H1 (cell line): Measurements from ENCODE around the gene TWIST2. TPM values are rescaled to one million over a fixed set of nuclear protein-coding genes. Genes with fewer than 3 reads are reported as not detected.

ENCODE experiments used
- CTCF ChIA-PET: fragments of 300-600 bp; sonication (Branson Sonifier 250); formaldehyde crosslinking; loops from one replicate; lab custom pipeline; 2021; ENCODE audit not compliant: partially characterized antibody; lab: Charles Lee
- POLR2A ChIA-PET: fragments of 300-600 bp; sonication (Branson Sonifier 250); formaldehyde crosslinking; loops from one replicate; lab custom pipeline; 2021; ENCODE audit warnings: inconsistent platforms; ENCODE audit not compliant: partially characterized antibody; lab: Charles Lee
- DNase-seq, 2 experiments: peaks; one replicate each; pipeline versions ENCODE4 v3.0.0 to v3.0.0-alpha.2; 2010 to 2022; ENCODE audit warnings: low spot score in 2 of 2, low read depth in 1 of 2, mixed read lengths in 1 of 2
- FAIRE-seq: peaks from 2 replicates; lab custom pipeline; 2011; peaks lifted over from hg19 to GRCh38; lab: Jason Lieb, UNC
- H2AFZ ChIP-seq: 2 replicates; pipeline ENCODE4 v1.8.1; 2012; ENCODE audit warnings: low read length, inconsistent platforms
- H2AK5ac ChIP-seq: 2 replicates; pipeline ENCODE4 v1.6.1; 2013; ENCODE audit warnings: low read depth, low read length
- H2BK120ac ChIP-seq: replicated peaks from 2 replicates; pipeline ENCODE3; 2013; ENCODE audit warnings: low read depth, low read length, inconsistent platforms
- H2BK12ac ChIP-seq: 2 replicates; pipeline ENCODE4 v1.6.1; 2013; ENCODE audit warnings: low read depth, low read length
- H2BK15ac ChIP-seq: 2 replicates; pipeline ENCODE4 v1.6.1; 2013; ENCODE audit warnings: low read length
- H2BK20ac ChIP-seq: 2 replicates; pipeline ENCODE4 v1.6.1; 2013; ENCODE audit warnings: low read length
- H2BK5ac ChIP-seq: 2 replicates; pipeline ENCODE4 v1.6.1; 2013; ENCODE audit warnings: low read depth, low read length
- H3K14ac ChIP-seq: 2 replicates; pipeline ENCODE4 v1.6.1; 2013; ENCODE audit warnings: inconsistent platforms; ENCODE audit not compliant: insufficient read length
- H3K18ac ChIP-seq: 2 replicates; pipeline ENCODE4 v1.6.1; 2013; ENCODE audit warnings: low read length; ENCODE audit errors: extremely low read depth
- H3K23ac ChIP-seq: 2 replicates; pipeline ENCODE4 v1.6.1; 2013; ENCODE audit warnings: inconsistent platforms; ENCODE audit not compliant: insufficient read length
- H3K23me2 ChIP-seq: 2 replicates; pipeline ENCODE4 v1.6.1; 2013; ENCODE audit warnings: low read depth, low read length
- H3K27ac ChIP-seq: 2 replicates; pipeline ENCODE4 v1.6.1; 2011; ENCODE audit warnings: low read depth, low read length, inconsistent platforms
- H3K27me3 ChIP-seq, 4 experiments: replicated peaks in 1 of 4; 1 replicate in 1 of 4; 2 replicates in 3 of 4; pipeline versions ENCODE4 v1.6.1 to v1.8.1; 2011 to 2013; ENCODE audit warnings: low read length in 3 of 4, mild to moderate bottlenecking in 3 of 4, inconsistent platforms in 2 of 4, mixed read lengths in 2 of 4, moderate library complexity in 1 of 4; ENCODE audit not compliant: control insufficient read depth in 3 of 4, insufficient read depth in 3 of 4; ENCODE audit errors: extremely low read depth in 1 of 4
- H3K36me3 ChIP-seq, 4 experiments: 2 replicates each; pipeline versions ENCODE4 v1.6.1 to v1.8.1; 2011 to 2013; ENCODE audit warnings: mild to moderate bottlenecking in 4 of 4, low read length in 3 of 4, moderate library complexity in 2 of 4, control low read depth in 1 of 4, inconsistent platforms in 1 of 4; ENCODE audit not compliant: insufficient read depth in 4 of 4, control insufficient read depth in 2 of 4
- H3K4ac ChIP-seq: replicated peaks from 2 replicates; pipeline ENCODE3; 2013; ENCODE audit warnings: low read length, low read depth, mixed read lengths, inconsistent platforms; ENCODE audit not compliant: insufficient read length
- H3K4me1 ChIP-seq, 4 experiments: replicated peaks in 1 of 4; 1 replicate in 1 of 4; 2 replicates in 3 of 4; pipeline versions ENCODE4 v1.6.1 to v1.8.1; 2011 to 2013; ENCODE audit warnings: low read length in 3 of 4, inconsistent platforms in 2 of 4, mixed read lengths in 1 of 4; ENCODE audit not compliant: insufficient read depth in 4 of 4, control insufficient read depth in 3 of 4
- H3K4me2 ChIP-seq, 2 experiments: 2 replicates each; pipeline versions ENCODE4 v1.6.1 to v1.8.1; 2011 to 2013; ENCODE audit warnings: low read depth in 2 of 2, low read length in 2 of 2, control low read depth in 1 of 2, inconsistent platforms in 1 of 2, mild to moderate bottlenecking in 1 of 2; ENCODE audit not compliant: insufficient read depth in 1 of 2
- H3K4me3 ChIP-seq, 4 experiments: fragments of 200-600, 300-600 bp in 1 of 4; sonication (generic), shearing (Covaris generic), sonication (Bioruptor Twin) in 1 of 4; 2 replicates each; pipeline versions ENCODE4 v1.5.1 to v1.8.1; 2011 to 2016; ENCODE audit warnings: low read length in 4 of 4, low read depth in 3 of 4, control low read depth in 2 of 4, inconsistent platforms in 2 of 4, mild to moderate bottlenecking in 2 of 4, mixed read lengths in 1 of 4, moderate library complexity in 1 of 4; ENCODE audit not compliant: insufficient read depth in 2 of 4; ENCODE audit errors: extremely low read depth in 1 of 4
- H3K56ac ChIP-seq: replicated peaks from 2 replicates; pipeline ENCODE3; 2013; ENCODE audit warnings: low read depth, mild to moderate bottlenecking, mixed read lengths, low read length, inconsistent platforms; ENCODE audit not compliant: insufficient read length
- H3K79me1 ChIP-seq: 2 replicates; pipeline ENCODE4 v1.6.1; 2013; ENCODE audit warnings: low read depth, low read length, control low read depth
- H3K79me2 ChIP-seq, 2 experiments: 2 replicates each; pipeline versions ENCODE4 v1.6.1 to v1.8.1; 2012 to 2013; ENCODE audit warnings: low read length in 2 of 2, mild to moderate bottlenecking in 2 of 2, inconsistent platforms in 1 of 2; ENCODE audit not compliant: insufficient read depth in 2 of 2, control insufficient read depth in 1 of 2
- H3K9ac ChIP-seq, 4 experiments: replicated peaks in 1 of 4; 1 replicate in 1 of 4; 2 replicates in 3 of 4; pipeline versions ENCODE4 v1.6.1 to v1.8.1; 2011 to 2013; ENCODE audit warnings: low read depth in 3 of 4, low read length in 3 of 4, control low read depth in 2 of 4, mild to moderate bottlenecking in 2 of 4, moderate library complexity in 2 of 4, inconsistent platforms in 1 of 4; ENCODE audit errors: extremely low read depth in 1 of 4
- H3K9me3 ChIP-seq, 2 experiments: 2 replicates each; pipeline versions ENCODE4 v1.6.1 to v1.8.1; 2012 to 2013; ENCODE audit warnings: mild to moderate bottlenecking in 2 of 2, moderate library complexity in 2 of 2, control low read depth in 1 of 2, inconsistent platforms in 1 of 2, low read depth in 1 of 2, low read length in 1 of 2, mixed read lengths in 1 of 2; ENCODE audit not compliant: insufficient read depth in 2 of 2
- H4K20me1 ChIP-seq, 2 experiments: replicated peaks in 1 of 2; 2 replicates each; pipeline versions ENCODE3 to v1.8.1; 2011 to 2013; ENCODE audit warnings: inconsistent platforms in 2 of 2, low read length in 2 of 2, mild to moderate bottlenecking in 1 of 2; ENCODE audit not compliant: insufficient read depth in 2 of 2, control insufficient read depth in 1 of 2
- H4K5ac ChIP-seq: 2 replicates; pipeline ENCODE4 v1.6.1; 2013; ENCODE audit warnings: low read length, low read depth, mixed read lengths, inconsistent platforms; ENCODE audit not compliant: insufficient read length
- H4K8ac ChIP-seq: 2 replicates; pipeline ENCODE4 v1.8.0; 2013; ENCODE audit warnings: mild to moderate bottlenecking, moderate library complexity, low read length, inconsistent platforms; ENCODE audit not compliant: insufficient read depth; ENCODE audit errors: extremely low read depth
- H4K91ac ChIP-seq: replicated peaks from 2 replicates; pipeline ENCODE3; 2013; ENCODE audit warnings: low read length, mixed read lengths, inconsistent platforms; ENCODE audit not compliant: insufficient read length
- BACH1 ChIP-seq: IDR thresholded peaks from 2 replicates; pipeline ENCODE4 v1.6.1; 2012; ENCODE audit warnings: low read length, improper control_type of control experiment
- POU5F1 ChIP-seq: IDR thresholded peaks from 2 replicates; pipeline ENCODE4 v1.6.1; 2011; ENCODE audit warnings: low read depth, mild to moderate bottlenecking, low read length, moderate library complexity
- YY1 ChIP-seq: IDR thresholded peaks from 2 replicates; pipeline ENCODE4 v1.6.1; 2011; ENCODE audit warnings: low read depth, mild to moderate bottlenecking, low read length
- WGBS, 2 experiments: shearing (Covaris generic) in 1 of 2; methylation state at CpG; one replicate each; pipeline versions ENCODE4 v1.1.6 to v1.1.7; 2013 to 2015; ENCODE audit warnings: low lambda C conversion rate in 2 of 2, mixed read lengths in 2 of 2, inconsistent platforms in 1 of 2, low coverage in 1 of 2, missing lambda C conversion rate in 1 of 2; ENCODE audit not compliant: insufficient replicate concordance in 2 of 2, insufficient coverage in 1 of 2, insufficient read length in 1 of 2; ENCODE audit errors: extremely low coverage in 1 of 2, missing lambda C conversion rate in 1 of 2; 5-methylcytosine and 5-hydroxymethylcytosine counted together
- polyA plus RNA-seq, 7 experiments: library from polyadenylated mRNA; depleted of rRNA in 3 of 7; stranded (reverse) in 5 of 7; unstranded in 2 of 7; fragments of >200 nt in 5 of 7; fragments of 200-250 nt in 2 of 7; gene quantifications; 1 replicate in 5 of 7; 2 replicates in 1 of 7; 4 replicates in 1 of 7; pipeline versions ENCODE4 v1.2.1 to v1.2.3, GENCODE V29; 2011 to 2013; ENCODE audit warnings: missing spikeins in 2 of 7, mixed read lengths in 2 of 7
- total RNA-seq: library from RNA; stranded (reverse); fragmentation: NEBNext Ultra II Directional; extraction: Animal tissue kit (Norgen Biotek cat#: 25700); gene quantifications from 2 replicates; pipeline ENCODE4 v1.2.1, GENCODE V29; 2021
- TF ChIP-seq, protein P1 (sequence below): IDR thresholded peaks from 2 replicates; pipeline ENCODE4 v1.6.1; 2012; ENCODE audit warnings: inconsistent platforms

The TWIST2 gene
- total and polyA plus RNA-seq, 2 of the 8 experiments (the other 6 are each of a cell fraction or from before 2014, with no cell fraction given) = 2.6 to 4.3 TPM

DNA sequence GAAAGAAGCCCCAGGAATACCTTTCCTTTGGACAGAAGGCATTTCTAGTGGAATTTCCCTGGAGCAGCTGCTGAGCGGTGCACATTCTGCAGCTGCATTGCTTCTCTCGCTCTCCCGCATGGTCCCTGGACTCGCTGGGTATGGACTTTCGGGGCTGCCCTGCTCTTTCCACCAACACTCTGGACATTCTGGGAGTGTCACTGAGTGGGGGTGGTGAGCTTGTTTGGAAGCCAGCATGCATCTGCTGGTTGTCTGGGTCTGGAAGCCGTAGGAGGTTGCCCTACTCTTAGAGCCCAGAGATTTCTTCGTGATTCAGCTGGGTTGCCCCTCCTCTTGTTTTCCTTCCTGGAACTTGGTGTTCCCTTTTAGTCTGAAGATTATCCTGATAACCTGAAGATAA lies 52.6 kb downstream of the TWIST2 start:
- no peak for FAIRE-seq
- Histone ChIP-seq H4K91ac (no peak overlapping the region), H3K36me3 (no peaks in the 10 kb centered on the region), H3K27me3 (0 out of 7 replicates have a peak, but pooled peaks cover 0 to 3% (median 0%) of the 10 kb centered on the region in 4 experiments), H3K79me2 (no peaks in the 10 kb centered on the region), H3K9ac (no peak overlapping the region), H3K14ac (no peak overlapping the region), H3K9me3 (no peaks in the 10 kb centered on the region), H3K4me1 (peaks cover 0 to 8% (median 5%) of the 10 kb centered on the region in 4 experiments; a peak in 6 of 7 replicates), H3K79me1 (no peaks in the 10 kb centered on the region), H3K27ac (no peak overlapping the region), H3K4ac (no peak overlapping the region), H3K23ac (no peak overlapping the region), H2BK5ac (no peak overlapping the region), H3K4me2 (no peak overlapping the region), H2AK5ac (no peak overlapping the region), H3K56ac (no peak overlapping the region), H2BK12ac (no peak overlapping the region), H4K5ac (no peak overlapping the region), H4K20me1 (peaks cover 0 to 9% of the 10 kb centered on the region in 2 experiments), H3K18ac (no peak overlapping the region), H3K4me3 (no peak overlapping the region), H2BK15ac (no peak overlapping the region), H4K8ac (no peak overlapping the region), H3K23me2 (peaks cover 23% of the 10 kb centered on the region; the same call in 1 of the 2 replicates), H2BK20ac (no peak overlapping the region), H2BK120ac (no peak overlapping the region), H2AFZ (no peak overlapping the region)
- no peak for DNase-seq
- TF ChIP-seq POU5F1 (no peak), BACH1 (no peak), YY1 (no peak)
- TF ChIP-seq, protein P1, sequence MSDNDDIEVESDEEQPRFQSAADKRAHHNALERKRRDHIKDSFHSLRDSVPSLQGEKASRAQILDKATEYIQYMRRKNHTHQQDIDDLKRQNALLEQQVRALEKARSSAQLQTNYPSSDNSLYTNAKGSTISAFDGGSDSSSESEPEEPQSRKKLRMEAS = no peak
- ChIA-PET POLR2A (no interaction called here), CTCF (no interaction called here)
- WGBS, 2 experiments = 90% methylated on average over 5 of the region's 7 CpGs; no CpG with 5 or more reads in 1 of the 2 experiments
